ENCODE measurements around the gene CRTC1. TPM values are rescaled to one million over a fixed set of nuclear protein-coding genes. Genes with fewer than 3 reads are reported as not detected.
A peak's percentile ranks its signal among the peaks of the same experiment; 100 is the strongest.

CRTC1 gene
- total and polyA plus RNA-seq, 9 of the 15 experiments (the other 6 are each of a cell fraction or from before 2014, with no cell fraction given): 0.25 to 3.8 (median 1.2) TPM; not detected in 2

GRCh38 chr19:18660051-18660910 is 23.2 kb upstream of the CRTC1 start (continued):
- TF ChIP-seq PRDM10 (IDR thresholded peaks at IDR 0.05; ENCODE audit: partially characterized antibody): peak; percentile 68
- no peak for TF ChIP-seq PHTF2 (CRISPR knock-in tag; IDR thresholded peaks at IDR 0.05)
- TF ChIP-seq, protein P1, sequence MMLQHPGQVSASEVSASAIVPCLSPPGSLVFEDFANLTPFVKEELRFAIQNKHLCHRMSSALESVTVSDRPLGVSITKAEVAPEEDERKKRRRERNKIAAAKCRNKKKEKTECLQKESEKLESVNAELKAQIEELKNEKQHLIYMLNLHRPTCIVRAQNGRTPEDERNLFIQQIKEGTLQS (IDR thresholded peaks at IDR 0.05): peak; percentile 91
- TF ChIP-seq, protein P1 (CRISPR knock-in tag; conservative IDR thresholded peaks at IDR 0.05): no peak
- TF ChIP-seq BRCA1 (IDR thresholded peaks at IDR 0.05): no peak
- no peak for TF ChIP-seq BRCA1 (CRISPR knock-in tag; IDR thresholded peaks at IDR 0.05)
- no peak for TF ChIP-seq HNRNPLL (IDR thresholded peaks at IDR 0.05; ENCODE audit: low read depth, low read length, poor library complexity, severe bottlenecking)
- TF ChIP-seq CXXC5 (CRISPR knock-in tag; IDR thresholded peaks at IDR 0.05): peak; percentile 13; the same call in 1 of the 2 replicates
- TF ChIP-seq PKNOX1 (IDR thresholded peaks at IDR 0.05): peak; percentile 37; the same call in 1 of the 2 replicates
- peak; percentile 67 for TF ChIP-seq VEZF1 (CRISPR knock-in tag; IDR thresholded peaks at IDR 0.05)
- TF ChIP-seq SMAD3 (CRISPR knock-in tag; conservative IDR thresholded peaks at IDR 0.05): no peak
- TF ChIP-seq RNF2 (IDR thresholded peaks at IDR 0.05): no peak
- TF ChIP-seq EP400 (IDR thresholded peaks at IDR 0.05): no peak
- no peak for TF ChIP-seq TBL1XR1 (IDR thresholded peaks at IDR 0.05; ENCODE audit: low read length in 2 of 2)
- peak; percentile 21 for TF ChIP-seq FOS (IDR thresholded peaks at IDR 0.05; ENCODE audit: extremely low read depth, insufficient read length)
- no peak for TF ChIP-seq ZNF395 (CRISPR knock-in tag; IDR thresholded peaks at IDR 0.05)
- no peak for TF ChIP-seq BCL6 (CRISPR knock-in tag; IDR thresholded peaks at IDR 0.05)
- peak; percentile 32; the same call in 1 of the 2 replicates for TF ChIP-seq DPF2 (IDR thresholded peaks at IDR 0.05)
- TF ChIP-seq, protein P2, sequence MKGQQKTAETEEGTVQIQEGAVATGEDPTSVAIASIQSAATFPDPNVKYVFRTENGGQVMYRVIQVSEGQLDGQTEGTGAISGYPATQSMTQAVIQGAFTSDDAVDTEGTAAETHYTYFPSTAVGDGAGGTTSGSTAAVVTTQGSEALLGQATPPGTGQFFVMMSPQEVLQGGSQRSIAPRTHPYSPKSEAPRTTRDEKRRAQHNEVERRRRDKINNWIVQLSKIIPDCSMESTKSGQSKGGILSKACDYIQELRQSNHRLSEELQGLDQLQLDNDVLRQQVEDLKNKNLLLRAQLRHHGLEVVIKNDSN (CRISPR knock-in tag; IDR thresholded peaks at IDR 0.05): peak; percentile 80

Measured in K562 (cell line).